IPS DF 6.9 (cell line): Measurements from ENCODE around the gene RAB11FIP4.

Experiments used
- DNase-seq: peaks from one replicate; pipeline ENCODE4 v3.0.0-alpha.2; 2013; ENCODE audit warnings: low read depth, low spot score
- H3K27ac ChIP-seq: one replicate; pipeline ENCODE4 v1.5.1; 2013; ENCODE audit warnings: low read length, control low read depth
- H3K27me3 ChIP-seq: 2 replicates; pipeline ENCODE4 v1.6.1; 2013; ENCODE audit warnings: mild to moderate bottlenecking, low read length; ENCODE audit not compliant: control insufficient read depth, insufficient read depth
- H3K36me3 ChIP-seq: 2 replicates; pipeline ENCODE4 v1.6.1; 2013; ENCODE audit warnings: low read length; ENCODE audit not compliant: control insufficient read depth, insufficient read depth
- H3K4me1 ChIP-seq: 2 replicates; pipeline ENCODE4 v1.6.1; 2013; ENCODE audit warnings: low read length; ENCODE audit not compliant: control insufficient read depth, insufficient read depth
- H3K4me3 ChIP-seq: 2 replicates; pipeline ENCODE4 v1.5.1; 2013; ENCODE audit warnings: mild to moderate bottlenecking, low read length
- H3K9me3 ChIP-seq: 2 replicates; pipeline ENCODE4 v1.6.1; 2013; ENCODE audit warnings: low read length, inconsistent platforms; ENCODE audit not compliant: control insufficient read depth, insufficient read depth
- WGBS: extraction: QIAGEN DNeasy Blood & Tissue Kit; methylation state at CpG from one replicate; pipeline ENCODE4 v1.1.7; 2013; ENCODE audit warnings: mixed read lengths, missing lambda C conversion rate; ENCODE audit not compliant: insufficient read length, insufficient coverage; 5-methylcytosine and 5-hydroxymethylcytosine counted together

Gene RAB11FIP4

GRCh38 chr17:31513731-31514427 lies 122.4 kb downstream of the RAB11FIP4 start:
- no peak overlapping the region for H3K4me3 ChIP-seq
- no peak overlapping the region for H3K27ac ChIP-seq
- H3K36me3 ChIP-seq: no peaks in the 10 kb centered on the region
- DNase-seq: no peak
- H3K4me1 ChIP-seq: no peaks in the 10 kb centered on the region
- no peaks in the 10 kb centered on the region for H3K27me3 ChIP-seq
- H3K9me3 ChIP-seq: no peaks in the 10 kb centered on the region
- no CpG with 5 or more reads among the region's 15 CpGs for WGBS

- Histone ChIP-seq H3K27ac (no peak overlapping the region), H3K27me3 (no peaks in the 10 kb centered on the region), H3K36me3 (no peaks in the 10 kb centered on the region), H3K4me1 (no peaks in the 10 kb centered on the region), H3K4me3 (no peak overlapping the region), H3K9me3 (no peaks in the 10 kb centered on the region)
- no CpG with 5 or more reads among the region's 8 CpGs for whole genome bisulfite sequencing
- DNase-seq: no peak
Measured at GRCh38 chr17:31515267-31515666, 123.8 kb downstream of the RAB11FIP4 start.

DNA sequence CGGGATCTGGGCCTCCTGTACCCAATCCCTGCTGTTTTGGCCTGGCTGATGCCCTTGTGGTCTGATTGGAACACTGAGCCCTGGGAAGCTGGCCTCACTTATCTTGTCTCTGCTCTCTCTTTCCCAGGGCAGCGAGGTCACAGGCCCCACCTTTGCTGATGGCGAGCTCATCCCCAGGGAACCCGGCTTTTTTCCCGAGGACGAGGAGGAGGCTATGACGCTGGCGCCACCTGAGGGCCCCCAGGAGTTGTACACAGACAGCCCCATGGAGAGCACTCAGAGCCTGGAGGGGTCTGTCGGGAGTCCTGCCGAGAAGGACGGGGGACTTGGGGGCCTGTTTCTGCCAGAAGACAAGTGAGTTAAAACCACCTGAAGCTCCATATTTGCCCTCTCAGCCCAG lies 126.0 kb downstream of the RAB11FIP4 start:
- no CpG with 5 or more reads among the region's 11 CpGs for WGBS
- Histone ChIP-seq H3K36me3 (no peaks in the 10 kb centered on the region), H3K4me3 (no peak overlapping the region), H3K4me1 (no peaks in the 10 kb centered on the region), H3K27me3 (no peaks in the 10 kb centered on the region), H3K27ac (no peak overlapping the region), H3K9me3 (no peaks in the 10 kb centered on the region)
- no peak for DNase-seq

DNA sequence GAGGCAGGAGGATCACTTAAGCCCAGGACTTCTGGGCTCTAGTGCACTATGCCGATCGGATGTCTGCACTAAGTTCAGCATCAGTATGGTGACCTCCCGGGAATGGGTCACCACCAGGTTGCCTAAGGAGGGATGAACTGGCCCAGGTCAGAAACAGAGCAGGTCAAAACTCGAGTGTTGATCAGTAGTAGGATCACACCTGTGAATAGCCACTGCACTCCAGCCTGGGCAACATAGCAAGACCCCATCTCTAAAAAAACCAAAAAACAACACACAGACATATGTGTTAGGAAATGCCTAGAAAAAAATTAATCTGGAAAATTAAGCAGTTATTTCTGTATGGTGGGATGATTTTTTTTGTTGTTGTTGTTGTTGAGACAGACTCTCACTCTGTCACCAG lies 127.0 kb downstream of the RAB11FIP4 start:
- WGBS: no CpG with 5 or more reads among the region's 4 CpGs
- Histone ChIP-seq H3K4me3 (no peak overlapping the region), H3K9me3 (no peaks in the 10 kb centered on the region), H3K36me3 (peaks cover 4% of the 10 kb centered on the region), H3K4me1 (no peaks in the 10 kb centered on the region), H3K27me3 (no peaks in the 10 kb centered on the region), H3K27ac (no peak overlapping the region)
- no peak for DNase-seq

- DNase-seq: no peak
- Histone ChIP-seq H3K4me1 (no peaks in the 10 kb centered on the region), H3K4me3 (no peak overlapping the region), H3K9me3 (peaks cover 2% of the 10 kb centered on the region; the same call in 1 of the 2 replicates), H3K27me3 (no peaks in the 10 kb centered on the region), H3K36me3 (peaks cover 13% of the 10 kb centered on the region), H3K27ac (no peak overlapping the region)
- no CpG with 5 or more reads among the region's 13 CpGs for WGBS
Measured at GRCh38 chr17:31521632-31522283, 130.3 kb downstream of the RAB11FIP4 start.

GRCh38 chr17:31522284-31522931 lies 130.9 kb downstream of the RAB11FIP4 start:
- Histone ChIP-seq H3K36me3 (peaks cover 13% of the 10 kb centered on the region), H3K4me3 (no peak overlapping the region), H3K9me3 (peaks cover 2% of the 10 kb centered on the region; the same call in 1 of the 2 replicates), H3K27ac (no peak overlapping the region), H3K27me3 (no peaks in the 10 kb centered on the region), H3K4me1 (no peaks in the 10 kb centered on the region)
- no peak for DNase-seq
- no CpG with 5 or more reads among the region's 16 CpGs for WGBS

DNA sequence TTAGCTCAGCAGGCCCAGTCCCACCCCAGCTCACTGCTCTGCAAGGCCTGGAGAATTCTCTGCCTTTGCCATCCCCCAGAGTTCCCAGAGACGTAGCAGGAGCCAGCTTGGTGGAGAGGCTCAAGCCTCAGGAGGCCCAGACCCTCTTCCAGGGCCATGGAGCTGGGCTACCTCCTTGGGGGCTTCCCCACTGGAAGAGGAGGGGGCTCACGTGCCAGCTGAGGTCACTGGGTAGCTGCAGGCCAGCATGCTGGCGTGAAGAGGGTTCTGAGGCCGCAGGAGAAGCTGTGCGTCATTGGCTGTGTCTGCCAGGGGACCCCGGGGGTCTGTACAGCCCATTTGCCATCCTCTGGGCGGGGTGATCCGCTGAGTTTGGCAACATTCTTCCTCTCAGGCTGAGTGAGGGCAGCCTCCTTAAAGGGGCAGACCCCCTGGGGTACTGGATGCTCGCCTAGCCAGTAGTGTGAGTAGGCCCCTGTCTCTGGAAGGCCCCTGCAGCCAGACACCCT lies 131.6 kb downstream of the RAB11FIP4 start:
- H3K36me3 ChIP-seq: peaks cover 13% of the 10 kb centered on the region
- peaks cover 2% of the 10 kb centered on the region; the same call in 1 of the 2 replicates for H3K9me3 ChIP-seq
- no CpG with 5 or more reads among the region's 9 CpGs for WGBS
- H3K4me1 ChIP-seq: no peaks in the 10 kb centered on the region
- H3K27me3 ChIP-seq: no peaks in the 10 kb centered on the region
- no peak for DNase-seq
- no peak overlapping the region for H3K4me3 ChIP-seq
- no peak overlapping the region for H3K27ac ChIP-seq

- Histone ChIP-seq H3K36me3 (peaks cover 21% of the 10 kb centered on the region), H3K27ac (no peak overlapping the region), H3K9me3 (peaks cover 2% of the 10 kb centered on the region; the same call in 1 of the 2 replicates), H3K4me1 (no peaks in the 10 kb centered on the region), H3K27me3 (no peaks in the 10 kb centered on the region), H3K4me3 (no peak overlapping the region)
- no CpG with 5 or more reads among the region's 14 CpGs for WGBS
- DNase-seq: no peak
Measured at GRCh38 chr17:31523862-31524730, 132.6 kb downstream of the RAB11FIP4 start.

- no peaks in the 10 kb centered on the region for H3K4me1 ChIP-seq
Measured at GRCh38 chr17:31524926-31525800, 133.7 kb downstream of the RAB11FIP4 start.

More at GRCh38 chr17:31524926-31525800, 133.7 kb downstream of the RAB11FIP4 start:
- Histone ChIP-seq H3K9me3 (peaks cover 2% of the 10 kb centered on the region; the same call in 1 of the 2 replicates), H3K36me3 (peaks cover 26% of the 10 kb centered on the region), H3K4me3 (no peak overlapping the region), H3K27me3 (no peaks in the 10 kb centered on the region), H3K27ac (no peak overlapping the region)
- DNase-seq: no peak
- WGBS: no CpG with 5 or more reads among the region's 31 CpGs
